GM19395 (cell line): ENCODE data around the gene ADNP.

Experiments used
- ATAC-seq: cut with Tn5 transposase; IDR thresholded peaks from one replicate; pipeline ENCODE4 v1.9.1; 2021; ENCODE audit warnings: mild to moderate bottlenecking, moderate library complexity; ENCODE audit not compliant: unreplicated experiment

Gene ADNP

DNA sequence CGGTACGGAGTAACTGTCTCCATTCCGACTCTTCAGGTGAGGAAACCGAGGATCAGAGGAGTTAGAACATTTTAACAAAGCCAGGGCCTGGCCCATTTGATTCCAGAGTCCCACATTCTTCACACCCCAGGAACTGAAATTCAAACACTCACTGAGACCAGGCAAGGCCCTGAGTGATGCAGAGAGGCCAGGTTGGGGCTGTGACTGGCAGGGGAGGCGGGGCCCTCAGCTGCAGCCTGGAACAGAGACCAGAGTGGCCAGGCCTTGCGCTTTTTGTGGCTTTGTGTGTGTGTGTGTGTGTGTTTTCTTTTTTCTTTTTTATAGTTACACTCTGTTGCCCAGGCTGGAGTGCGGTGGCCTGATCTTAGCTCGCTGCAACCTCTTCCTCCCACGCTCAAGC is 79.2 kb downstream of the ADNP start:
- ATAC-seq, result no peak

DNA sequence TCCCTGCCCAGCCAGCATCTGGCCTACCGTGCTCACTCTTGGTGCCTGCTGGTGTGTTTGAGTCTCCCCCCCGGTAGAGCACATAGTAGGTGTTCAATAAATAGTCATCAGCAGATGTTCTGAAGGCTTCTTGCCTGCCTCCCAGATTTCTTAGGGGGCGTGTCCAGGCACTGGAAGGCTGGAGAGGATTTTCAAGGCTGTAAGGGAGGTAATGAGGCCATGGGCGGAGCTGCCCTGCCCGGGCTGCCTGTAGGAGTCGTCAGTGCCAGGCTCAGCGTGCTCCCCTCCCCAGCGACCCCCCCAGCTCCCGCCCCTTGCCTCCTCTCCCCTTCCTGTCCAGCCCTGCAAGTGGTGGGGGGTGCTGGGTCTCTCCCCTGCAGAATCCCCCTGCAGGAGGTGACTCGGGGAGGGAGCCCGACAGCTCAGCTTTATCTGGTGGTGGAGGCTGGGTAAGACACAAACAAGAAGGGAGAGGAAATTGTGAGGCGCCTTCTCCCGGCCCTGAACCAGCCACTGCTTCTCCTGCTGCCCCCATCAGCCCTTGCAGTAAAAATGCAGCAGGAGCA is 80.4 kb downstream of the ADNP start:
- no peak for ATAC-seq

DNA sequence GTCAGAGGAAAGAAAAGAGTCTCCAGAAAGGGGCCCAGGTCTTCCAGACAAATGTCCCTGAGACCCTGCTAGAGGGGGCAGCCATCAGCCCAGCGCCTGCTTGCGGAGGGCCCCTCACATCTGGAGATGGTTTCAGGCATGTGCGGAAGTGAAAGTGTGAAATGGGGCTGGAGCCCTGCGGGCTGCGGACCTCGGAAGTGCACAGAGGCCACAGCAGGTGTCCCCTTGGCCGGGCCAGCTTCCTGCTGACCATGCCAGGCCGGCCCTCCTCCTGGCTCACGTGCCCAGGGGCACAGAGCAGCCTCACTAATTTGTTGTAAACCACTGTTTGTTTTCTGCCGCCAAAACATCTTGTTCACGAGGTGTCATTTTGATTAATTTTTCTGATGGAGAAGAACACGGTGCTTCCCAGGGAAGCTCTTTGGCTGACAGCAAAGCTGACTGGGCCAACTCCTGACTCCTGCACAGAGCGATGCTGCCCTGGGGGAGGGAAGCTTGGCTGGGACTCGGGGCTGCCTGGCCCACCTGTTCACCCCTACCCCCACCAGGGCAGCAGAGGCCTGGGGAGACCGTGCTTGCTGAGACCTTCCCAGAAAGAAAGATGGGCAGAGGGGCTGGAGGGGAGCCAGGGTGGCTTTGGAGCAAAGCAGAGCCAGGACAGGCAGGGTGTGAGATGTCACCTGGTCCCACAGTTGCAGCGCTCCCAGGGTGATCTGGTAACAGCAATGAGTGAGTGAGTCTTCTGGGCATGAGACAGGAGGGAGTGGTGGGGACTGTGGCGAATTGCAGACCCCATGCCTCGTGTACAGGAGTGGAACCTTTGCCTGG is 82.2 kb downstream of the ADNP start:
- no peak for ATAC-seq

DNA sequence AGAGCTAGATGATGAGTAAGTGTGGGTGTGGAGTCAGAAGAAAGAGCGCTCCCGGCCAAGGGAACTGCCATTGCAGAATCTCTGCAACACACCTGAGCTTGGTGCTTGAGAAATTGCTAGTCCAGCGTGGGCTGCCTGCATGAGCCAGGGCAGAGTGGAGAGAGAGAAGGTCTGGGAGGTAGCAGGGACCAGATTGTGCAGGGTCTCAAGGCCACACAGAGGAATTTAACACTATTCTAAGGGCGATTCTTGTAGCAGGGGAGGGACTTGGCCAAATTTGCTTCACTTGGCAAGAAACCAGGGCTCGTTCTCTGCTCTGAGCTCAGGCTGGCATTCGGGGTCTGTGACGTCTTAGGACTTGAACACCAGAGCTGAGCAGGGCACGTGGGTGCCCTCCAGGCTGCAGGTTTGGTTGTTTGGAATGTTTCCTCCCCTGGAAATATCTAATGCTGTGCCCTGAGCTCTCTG is 82.9 kb downstream of the ADNP start:
- no peak for ATAC-seq

DNA sequence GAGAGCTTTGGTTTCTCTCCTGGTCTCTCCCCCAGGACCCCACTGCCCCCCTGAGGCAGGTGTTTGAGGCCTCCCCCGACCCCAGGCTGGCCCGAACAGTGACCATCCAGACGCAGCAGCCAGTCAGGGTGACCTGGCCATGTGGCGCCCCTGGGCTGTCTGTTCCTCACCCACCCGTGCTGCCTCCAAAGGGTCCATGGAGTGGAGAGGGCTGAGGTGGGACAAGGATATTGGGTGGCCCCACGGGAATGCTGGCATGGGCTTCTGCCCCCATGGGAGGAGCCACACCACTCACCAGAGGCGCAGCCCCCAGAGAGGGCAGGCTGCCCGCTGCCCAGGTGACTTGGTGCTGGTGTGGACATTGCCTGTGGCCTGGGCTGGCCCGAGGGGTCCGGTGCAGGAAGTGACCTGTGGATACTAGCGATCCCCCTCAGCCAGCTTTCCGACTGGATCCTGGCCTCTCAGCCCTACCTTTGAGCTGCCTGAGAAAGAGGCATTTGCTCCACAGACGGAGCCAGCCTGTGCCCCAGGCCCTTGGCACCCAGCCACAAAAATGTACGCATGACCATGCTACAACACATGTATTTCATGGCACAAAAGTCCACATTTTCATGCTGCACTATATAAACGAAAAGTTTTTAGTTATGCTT is 85.5 kb downstream of the ADNP start:
- no peak for ATAC-seq

DNA sequence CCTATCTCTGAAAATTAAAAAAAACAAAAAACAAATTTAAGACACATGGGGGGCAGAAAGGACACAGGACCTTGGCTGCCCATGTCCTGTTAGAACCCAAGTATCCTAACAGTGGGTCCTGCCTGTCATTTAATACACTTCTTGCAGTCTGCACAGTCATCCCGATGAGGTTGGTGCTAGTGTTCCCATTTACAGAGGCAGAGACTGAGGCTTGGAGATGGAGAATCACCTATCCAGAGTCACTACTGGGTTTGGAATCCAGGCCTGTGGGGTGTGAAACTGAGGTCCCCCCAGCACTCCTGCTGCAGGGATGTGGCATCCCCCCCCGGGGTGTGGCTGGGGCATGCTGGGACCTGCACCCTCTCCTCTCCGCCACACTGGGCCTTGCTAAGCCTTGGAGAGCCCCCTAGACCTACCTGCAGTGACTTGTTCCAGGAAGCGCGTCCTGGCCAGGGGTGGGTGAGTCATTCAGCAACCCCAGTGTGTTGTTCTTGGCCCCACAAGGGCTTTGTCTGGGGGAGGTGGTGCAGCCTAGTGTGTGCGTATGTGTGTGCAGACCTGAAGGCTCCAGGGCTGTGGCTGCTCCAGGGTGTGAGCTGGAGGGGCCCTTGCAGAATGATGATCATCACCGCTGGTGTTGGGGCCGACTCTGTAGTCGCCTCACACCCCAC is 86.7 kb downstream of the ADNP start:
- peak; percentile 92 for ATAC-seq

DNA sequence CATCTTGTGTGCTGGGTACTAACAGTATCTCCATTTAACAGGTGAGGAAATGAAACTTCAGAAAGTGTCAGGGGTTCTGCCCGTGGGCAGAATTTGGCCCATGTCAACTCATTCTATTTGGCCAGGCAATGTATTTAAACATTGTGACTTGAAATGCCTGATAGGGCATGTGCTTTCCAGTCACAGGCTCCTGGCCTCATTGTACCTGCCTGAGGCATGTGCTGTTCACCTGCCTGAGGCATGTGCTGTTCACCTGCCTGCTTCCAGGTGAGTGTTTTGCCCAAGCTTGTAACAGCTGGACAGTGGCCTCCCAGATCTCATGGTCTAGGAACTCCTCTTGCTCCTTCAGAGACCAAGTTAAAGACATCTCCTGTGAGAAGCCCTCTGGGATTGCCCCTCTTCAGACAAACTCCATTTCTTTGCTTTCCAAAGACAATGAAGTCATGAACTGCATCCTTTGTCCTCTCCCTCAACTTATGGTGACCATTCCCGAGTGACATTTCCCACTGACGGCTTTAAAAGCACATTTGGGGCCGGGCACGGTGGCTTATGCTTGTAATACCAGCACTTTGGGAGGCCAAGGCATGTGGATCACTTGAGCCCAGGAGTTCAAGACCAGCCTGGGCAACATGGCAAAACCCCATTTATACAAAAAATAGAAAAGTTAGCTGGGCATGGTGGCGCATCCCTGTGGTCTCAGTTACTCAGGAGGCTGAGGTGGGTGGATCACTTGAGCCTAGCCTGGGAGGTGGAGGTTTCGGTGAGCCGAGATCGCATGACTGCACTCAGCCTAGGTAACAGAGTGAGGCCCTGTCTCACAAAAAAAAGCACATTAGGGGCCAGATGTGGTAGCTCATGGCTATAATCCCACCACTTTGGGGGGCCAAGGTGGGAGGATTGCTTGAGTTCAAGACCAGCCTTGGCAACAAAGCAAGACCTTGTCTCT is 87.6 kb downstream of the ADNP start:
- no peak for ATAC-seq

DNA sequence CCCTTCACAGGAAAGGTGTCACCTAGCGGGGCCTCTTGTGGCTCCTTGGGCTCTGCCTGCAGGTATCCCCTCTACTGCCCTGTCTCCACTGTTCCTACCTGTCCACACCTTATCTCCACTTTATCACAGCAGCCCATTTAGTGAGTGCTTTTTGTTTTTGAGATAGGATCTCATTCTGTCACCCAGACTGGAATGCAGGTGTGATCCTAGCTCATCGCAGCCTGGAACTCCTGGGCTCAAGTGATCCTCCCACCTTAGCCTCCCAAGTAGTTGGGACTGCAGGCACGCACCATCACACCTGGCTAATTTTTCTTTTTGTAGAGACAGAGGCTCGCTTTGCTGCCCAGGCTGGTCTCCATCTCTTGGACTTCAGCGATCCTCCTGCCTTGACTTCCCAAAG is 88.4 kb downstream of the ADNP start:
- no peak for ATAC-seq
